ENCODE measurements around the gene RABEP1. TPM values are rescaled to one million over a fixed set of nuclear protein-coding genes. Genes with fewer than 3 reads are reported as not detected.

The RABEP1 gene
- total RNA-seq, 2 experiments from 2014 or later: 27.4 to 31.8 TPM

DNA sequence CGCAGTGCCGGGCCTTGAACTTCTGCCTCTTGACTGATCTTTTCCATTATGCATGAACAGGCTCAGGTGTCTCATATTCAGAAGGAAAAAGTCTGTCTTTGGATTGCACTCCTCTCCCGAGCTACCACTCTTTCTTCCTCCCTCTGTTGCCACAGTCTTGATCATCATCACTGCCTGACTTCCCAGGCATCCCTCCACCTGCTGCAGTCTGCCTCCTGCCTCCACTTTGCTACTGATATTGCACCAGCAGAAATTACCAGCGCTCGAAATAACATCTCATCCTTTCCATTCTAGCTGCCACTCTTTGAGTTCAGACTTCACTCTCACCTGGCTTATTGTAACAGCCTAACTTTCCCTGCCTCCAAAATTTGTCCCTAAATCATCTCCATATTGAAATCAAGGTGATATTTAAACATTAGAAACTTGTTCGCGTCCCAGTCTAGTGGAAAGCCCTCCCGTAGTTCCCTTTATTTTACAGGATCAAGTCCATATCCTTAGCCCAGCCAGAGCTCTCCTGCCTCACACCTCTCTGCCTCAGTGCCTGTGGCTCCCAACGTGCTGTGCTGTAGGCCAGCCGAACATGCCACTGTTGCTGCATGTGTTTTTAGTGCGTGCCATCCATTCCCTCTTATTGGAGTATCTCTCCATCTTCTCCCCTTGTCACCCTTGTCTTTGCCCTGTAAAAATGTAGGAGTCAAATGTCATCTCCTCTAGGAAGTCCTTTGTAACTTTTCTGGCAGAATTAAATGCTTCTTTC lies 97.4 kb downstream of the RABEP1 start:
- Mint-ChIP-seq H3K9me3 (no peaks in the 10 kb centered on the region), H3K27ac (peak overlapping the region; percentile 25), H3K4me1 (ENCODE audit: low read depth) (no peaks in the 10 kb centered on the region), H3K36me3 (ENCODE audit: low read depth) (peaks cover 95% of the 10 kb centered on the region), H3K27me3 (no peaks in the 10 kb centered on the region), H3K4me3 (no peak overlapping the region)
- intact Hi-C loops (cut with DNase I, micrococcal nuclease): no loop called here
- H3K27me3 ChIP-seq (ENCODE audit: control insufficient read depth in 1 of 2, insufficient read depth in 2 of 2, low read length in 2 of 2): no peaks in the 10 kb centered on the region
- DNase-seq (no peak), ATAC-seq (ENCODE audit: poor library complexity) (no peak)
- POLR2A ChIA-PET: no interaction called here
- no peaks in the 10 kb centered on the region for H3K9me3 ChIP-seq (ENCODE audit: control insufficient read depth in 1 of 2, insufficient read depth in 1 of 2, low read length in 2 of 2)
- no peak overlapping the region for H3K4me3 ChIP-seq (ENCODE audit: low read length)
- TF ChIP-seq, protein P1, sequence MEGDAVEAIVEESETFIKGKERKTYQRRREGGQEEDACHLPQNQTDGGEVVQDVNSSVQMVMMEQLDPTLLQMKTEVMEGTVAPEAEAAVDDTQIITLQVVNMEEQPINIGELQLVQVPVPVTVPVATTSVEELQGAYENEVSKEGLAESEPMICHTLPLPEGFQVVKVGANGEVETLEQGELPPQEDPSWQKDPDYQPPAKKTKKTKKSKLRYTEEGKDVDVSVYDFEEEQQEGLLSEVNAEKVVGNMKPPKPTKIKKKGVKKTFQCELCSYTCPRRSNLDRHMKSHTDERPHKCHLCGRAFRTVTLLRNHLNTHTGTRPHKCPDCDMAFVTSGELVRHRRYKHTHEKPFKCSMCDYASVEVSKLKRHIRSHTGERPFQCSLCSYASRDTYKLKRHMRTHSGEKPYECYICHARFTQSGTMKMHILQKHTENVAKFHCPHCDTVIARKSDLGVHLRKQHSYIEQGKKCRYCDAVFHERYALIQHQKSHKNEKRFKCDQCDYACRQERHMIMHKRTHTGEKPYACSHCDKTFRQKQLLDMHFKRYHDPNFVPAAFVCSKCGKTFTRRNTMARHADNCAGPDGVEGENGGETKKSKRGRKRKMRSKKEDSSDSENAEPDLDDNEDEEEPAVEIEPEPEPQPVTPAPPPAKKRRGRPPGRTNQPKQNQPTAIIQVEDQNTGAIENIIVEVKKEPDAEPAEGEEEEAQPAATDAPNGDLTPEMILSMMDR (IDR thresholded peaks at IDR 0.05): no peak
- H3K27ac ChIP-seq (ENCODE audit: low read depth in 1 of 2, low read length in 2 of 2): no peak overlapping the region
- CTCF ChIA-PET: no interaction called here
- H3K36me3 ChIP-seq (ENCODE audit: insufficient read depth, low read length): peaks cover 91% of the 10 kb centered on the region
- H3K4me1 ChIP-seq (ENCODE audit: insufficient read depth, low read length): no peaks in the 10 kb centered on the region

DNA sequence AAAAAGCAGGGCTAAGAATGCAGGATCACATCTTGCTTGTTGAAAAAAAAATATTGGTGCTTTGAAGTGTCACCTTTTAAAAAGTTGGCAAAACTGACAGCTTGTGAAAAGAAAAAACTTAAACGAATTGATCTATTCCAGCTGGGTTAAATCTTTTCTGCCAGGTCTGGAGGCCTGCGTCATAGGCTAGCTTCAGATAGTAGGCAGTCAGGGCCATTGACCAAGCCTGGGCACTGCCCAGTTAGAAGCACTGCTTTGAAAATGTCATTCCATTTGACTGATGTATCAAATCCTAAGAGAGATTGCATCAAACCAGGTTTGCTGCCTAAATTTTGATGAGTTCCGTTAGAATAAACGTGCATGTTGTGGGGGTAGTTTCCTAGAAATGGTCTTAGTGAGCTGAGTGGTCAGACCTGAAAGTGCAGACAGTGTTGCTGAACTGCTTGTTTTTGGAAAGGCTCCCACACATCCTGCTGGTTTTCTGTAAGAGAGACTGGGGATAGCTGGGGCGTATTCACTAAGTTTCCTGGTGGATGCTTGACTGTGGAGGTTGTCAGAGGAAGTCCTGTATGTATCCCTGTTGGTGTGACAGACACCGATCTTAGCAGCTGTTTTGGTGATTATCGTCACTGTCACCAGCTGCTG lies 98.5 kb downstream of the RABEP1 start:
- Histone ChIP-seq H3K4me1 (ENCODE audit: insufficient read depth, low read length) (no peaks in the 10 kb centered on the region), H3K9me3 (ENCODE audit: control insufficient read depth in 1 of 2, insufficient read depth in 1 of 2, low read length in 2 of 2) (no peaks in the 10 kb centered on the region), H3K27ac (ENCODE audit: low read depth in 1 of 2, low read length in 2 of 2) (peak overlapping the region in 1 of 2 donors; percentile 4), H3K36me3 (ENCODE audit: insufficient read depth, low read length) (peaks cover 94% of the 10 kb centered on the region), H3K4me3 (ENCODE audit: low read length) (no peak overlapping the region), H3K27me3 (ENCODE audit: control insufficient read depth in 1 of 2, insufficient read depth in 2 of 2, low read length in 2 of 2) (no peaks in the 10 kb centered on the region)
- ChIA-PET POLR2A (no interaction called here), CTCF (no interaction called here)
- no peaks in the 10 kb centered on the region for H3K27me3 Mint-ChIP-seq
- H3K4me3 Mint-ChIP-seq: no peak overlapping the region
- intact Hi-C loops (cut with DNase I, micrococcal nuclease): no loop called here
- H3K4me1 Mint-ChIP-seq (ENCODE audit: low read depth): no peaks in the 10 kb centered on the region
- no peaks in the 10 kb centered on the region for H3K9me3 Mint-ChIP-seq
- H3K36me3 Mint-ChIP-seq (ENCODE audit: low read depth): peaks cover 97% of the 10 kb centered on the region
- TF ChIP-seq, protein P1 (IDR thresholded peaks at IDR 0.05): no peak
- DNase-seq (no peak), ATAC-seq (ENCODE audit: poor library complexity) (no peak)
- H3K27ac Mint-ChIP-seq: peak overlapping the region; percentile 25

DNA sequence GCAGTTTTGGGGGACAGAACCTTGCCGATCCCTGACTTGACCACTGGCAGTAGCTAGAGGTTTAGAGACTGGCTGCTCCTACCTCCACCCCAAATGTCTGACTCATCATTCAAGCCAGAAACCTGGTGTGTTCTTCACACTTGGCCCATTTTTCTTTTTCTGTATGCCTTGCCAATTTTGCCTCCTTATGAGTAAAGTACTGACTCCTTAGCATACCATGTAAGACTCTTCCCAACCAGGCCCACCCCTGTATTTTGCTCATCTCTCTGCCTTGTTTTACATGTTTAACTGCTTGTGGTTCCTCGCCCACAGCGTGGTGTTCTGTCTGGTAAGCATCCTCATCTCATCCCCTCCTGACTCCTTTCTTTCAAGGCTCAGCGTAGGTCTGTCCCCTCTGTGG lies 99.5 kb downstream of the RABEP1 start:
- H3K9me3 ChIP-seq (ENCODE audit: control insufficient read depth in 1 of 2, insufficient read depth in 1 of 2, low read length in 2 of 2): no peaks in the 10 kb centered on the region
- intact Hi-C loops (cut with DNase I, micrococcal nuclease): no loop called here
- peak overlapping the region; percentile 29 for H3K27ac Mint-ChIP-seq
- H3K4me1 Mint-ChIP-seq (ENCODE audit: low read depth): no peaks in the 10 kb centered on the region
- no peaks in the 10 kb centered on the region for H3K4me1 ChIP-seq (ENCODE audit: insufficient read depth, low read length)
- ChIA-PET POLR2A (no interaction called here), CTCF (no interaction called here)
- H3K9me3 Mint-ChIP-seq: no peaks in the 10 kb centered on the region
- H3K4me3 Mint-ChIP-seq: no peak overlapping the region
- peaks cover 98% of the 10 kb centered on the region for H3K36me3 Mint-ChIP-seq (ENCODE audit: low read depth)
- TF ChIP-seq, protein P1 (IDR thresholded peaks at IDR 0.05): no peak
- H3K36me3 ChIP-seq (ENCODE audit: insufficient read depth, low read length): peaks cover 95% of the 10 kb centered on the region
- ATAC-seq (ENCODE audit: poor library complexity): peak; percentile 14
- H3K27me3 ChIP-seq (ENCODE audit: control insufficient read depth in 1 of 2, insufficient read depth in 2 of 2, low read length in 2 of 2): no peaks in the 10 kb centered on the region
- no peaks in the 10 kb centered on the region for H3K27me3 Mint-ChIP-seq
- H3K4me3 ChIP-seq (ENCODE audit: low read length): no peak overlapping the region
- no peak overlapping the region for H3K27ac ChIP-seq (ENCODE audit: low read depth in 1 of 2, low read length in 2 of 2)
- DNase-seq: no peak
